Karpas-422 (cell line): ENCODE results near the gene PLCH2. TPM values are rescaled to one million over a fixed set of nuclear protein-coding genes. Genes with fewer than 3 reads are reported as not detected.
"Not testable (repeated sequence)": the region's sequence is repeated elsewhere in the genome, so short reads cannot be mapped to it uniquely, and the experiment has no call there.

Experiments used
- DNase-seq: peaks from one replicate; pipeline ENCODE4 v3.0.0-alpha.2; 2015
- H2AFZ ChIP-seq: fragments of 200-600 bp; sonication (generic); 2 replicates; pipeline ENCODE4 v1.6.1; 2014; ENCODE audit warnings: antibody characterized with exemption, low read length, mixed read lengths
- H3K27ac ChIP-seq: fragments of 200-600 bp; sonication (generic); 2 replicates; pipeline ENCODE4 v1.5.1; 2014; ENCODE audit warnings: mild to moderate bottlenecking, low read length, moderate library complexity
- H3K27me3 ChIP-seq: fragments of 200-600 bp; sonication (generic); 2 replicates; pipeline ENCODE4 v1.6.1; 2014; ENCODE audit warnings: low read length, mixed read lengths
- H3K36me3 ChIP-seq: fragments of 200-600 bp; sonication (generic); 2 replicates; pipeline ENCODE4 v1.6.1; 2014; ENCODE audit warnings: low read length, mixed read lengths; ENCODE audit not compliant: insufficient read depth
- H3K4me1 ChIP-seq: fragments of 200-600 bp; sonication (generic); 2 replicates; pipeline ENCODE4 v1.6.1; 2014; ENCODE audit warnings: mild to moderate bottlenecking, low read length, mixed read lengths
- H3K4me2 ChIP-seq: fragments of 200-600 bp; sonication (generic); 2 replicates; pipeline ENCODE4 v1.6.1; 2014; ENCODE audit warnings: low read length, low read depth, mild to moderate bottlenecking; ENCODE audit not compliant: poor library complexity, severe bottlenecking
- H3K4me3 ChIP-seq: fragments of 200-600 bp; sonication (generic); 2 replicates; pipeline ENCODE4 v1.5.1; 2014; ENCODE audit warnings: mild to moderate bottlenecking, antibody characterized with exemption, low read length, mixed read lengths
- H3K79me2 ChIP-seq: fragments of 200-600 bp; sonication (generic); 2 replicates; pipeline ENCODE4 v1.6.1; 2014; ENCODE audit warnings: mild to moderate bottlenecking, low read length, mixed read lengths
- H3K9ac ChIP-seq: fragments of 200-600 bp; sonication (generic); 2 replicates; pipeline ENCODE4 v1.6.0; 2014; ENCODE audit warnings: low read length
- H3K9me2 ChIP-seq: fragments of 200-600 bp; sonication (generic), shearing (Covaris generic); replicated peaks from 2 replicates; pipeline ENCODE4 v1.6.0; 2014; ENCODE audit warnings: mild to moderate bottlenecking, low read length, moderate library complexity; ENCODE audit not compliant: insufficient read depth
- H3K9me3 ChIP-seq: fragments of 300-700, 200-600 bp; sonication (generic); 2 replicates; pipeline ENCODE4 v1.6.1; 2014; ENCODE audit warnings: low read length, mixed read lengths
- H4K20me1 ChIP-seq: fragments of 200-600 bp; sonication (generic); 2 replicates; pipeline ENCODE4 v1.6.1; 2014; ENCODE audit warnings: mild to moderate bottlenecking, antibody characterized with exemption, low read length, low read depth; ENCODE audit not compliant: insufficient read depth
- total RNA-seq: library from RNA; depleted of rRNA; stranded (reverse); fragments of >200 nt; shearing (Covaris generic); gene quantifications from 2 replicates; pipeline ENCODE4 v1.2.3, GENCODE V29; 2014; ENCODE audit warnings: low replicate concordance

PLCH2 gene
- total RNA-seq, 1 experiment from 2014 or later: 0.19 TPM

DNA sequence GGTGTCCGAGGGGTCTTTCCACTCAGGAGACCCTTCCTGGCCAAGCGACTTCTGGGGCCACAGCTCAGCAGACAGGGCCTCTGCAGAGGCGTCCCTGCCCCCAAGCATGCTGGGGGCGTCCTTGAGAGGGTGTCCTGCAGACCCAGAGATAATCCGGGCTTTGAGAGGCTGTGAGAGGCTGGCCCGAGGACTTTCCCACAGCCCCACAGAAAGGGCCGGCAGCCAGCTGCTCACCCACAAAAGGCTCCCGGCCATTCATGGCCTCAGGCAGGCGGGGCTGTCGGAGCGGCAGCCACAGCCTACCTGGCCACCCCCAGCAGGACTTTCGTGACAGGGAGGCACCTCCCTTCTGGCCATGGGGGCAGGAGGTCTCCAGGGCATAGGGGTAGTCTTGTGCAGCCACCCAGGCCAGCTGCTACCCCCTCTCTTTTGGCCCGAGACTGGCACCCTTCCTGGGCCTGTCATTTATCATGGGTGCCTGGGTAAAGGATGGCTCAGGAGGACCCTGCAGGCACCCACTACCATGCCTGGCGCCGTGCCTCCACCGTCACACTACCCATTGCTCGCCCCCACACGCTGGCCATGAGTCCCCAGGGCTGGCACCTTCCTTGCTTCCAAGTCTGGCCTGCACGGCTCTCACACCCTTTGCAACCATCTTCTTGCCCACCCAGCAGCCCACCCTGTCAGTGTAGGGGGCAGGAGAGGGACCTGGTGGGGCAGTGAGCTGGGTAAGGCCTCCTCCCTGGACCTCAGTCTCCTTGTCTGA, 69.0 kb downstream of the PLCH2 start:
- Histone ChIP-seq H3K4me1 (peaks cover 38% of the 10 kb centered on the region), H4K20me1 (no peaks in the 10 kb centered on the region), H3K9me2 (no peaks in the 10 kb centered on the region), H3K36me3 (no peaks in the 10 kb centered on the region), H3K79me2 (no peaks in the 10 kb centered on the region), H3K4me2 (no peak overlapping the region), H3K4me3 (no peak overlapping the region), H2AFZ (no peak overlapping the region), H3K9ac (no peak overlapping the region), H3K27me3 (no peaks in the 10 kb centered on the region), H3K9me3 (no peaks in the 10 kb centered on the region), H3K27ac (no peak overlapping the region)
- no peak for DNase-seq

GRCh38 chr1:2545754-2546514, 69.8 kb downstream of the PLCH2 start:
- peak overlapping the region; percentile 71; the same call in 1 of the 2 replicates for H2AFZ ChIP-seq
- no peaks in the 10 kb centered on the region for H3K36me3 ChIP-seq
- no peaks in the 10 kb centered on the region for H3K27me3 ChIP-seq
- H3K4me2 ChIP-seq: peak overlapping the region; percentile 94
- H4K20me1 ChIP-seq: no peaks in the 10 kb centered on the region
- H3K9me3 ChIP-seq: no peaks in the 10 kb centered on the region
- peak; percentile 95 for DNase-seq
- H3K27ac ChIP-seq: peak overlapping the region; percentile 57
- no peaks in the 10 kb centered on the region for H3K79me2 ChIP-seq
- peak overlapping the region; percentile 79 for H3K9ac ChIP-seq
- H3K9me2 ChIP-seq: no peaks in the 10 kb centered on the region
- H3K4me1 ChIP-seq: peaks cover 38% of the 10 kb centered on the region
- peak overlapping the region; percentile 75 for H3K4me3 ChIP-seq

- peak overlapping the region; percentile 79 for H3K9ac ChIP-seq
- DNase-seq: peak; percentile 92
- peaks cover 38% of the 10 kb centered on the region for H3K4me1 ChIP-seq
- peak overlapping the region; percentile 94 for H3K4me2 ChIP-seq
- no peaks in the 10 kb centered on the region for H4K20me1 ChIP-seq
- no peaks in the 10 kb centered on the region for H3K36me3 ChIP-seq
- H3K27ac ChIP-seq: peak overlapping the region; percentile 87
- H3K9me2 ChIP-seq: no peaks in the 10 kb centered on the region
- H2AFZ ChIP-seq: peak overlapping the region; percentile 36; the same call in 1 of the 2 replicates
- H3K4me3 ChIP-seq: peak overlapping the region; percentile 75
- H3K9me3 ChIP-seq: no peaks in the 10 kb centered on the region
- H3K27me3 ChIP-seq: no peaks in the 10 kb centered on the region
- H3K79me2 ChIP-seq: no peaks in the 10 kb centered on the region
These were observed 70.6 kb downstream of the PLCH2 start for GRCh38 chr1:2546515-2547209.

- peaks cover 38% of the 10 kb centered on the region for H3K4me1 ChIP-seq
- H3K4me3 ChIP-seq: peak overlapping the region; percentile 75
- H3K9me3 ChIP-seq: no peaks in the 10 kb centered on the region
- peak overlapping the region; percentile 87 for H3K27ac ChIP-seq
- H3K4me2 ChIP-seq: peak overlapping the region; percentile 94
- no peaks in the 10 kb centered on the region for H3K36me3 ChIP-seq
- H2AFZ ChIP-seq: no peak overlapping the region
- no peaks in the 10 kb centered on the region for H3K27me3 ChIP-seq
- H3K9ac ChIP-seq: peak overlapping the region; percentile 79
- no peaks in the 10 kb centered on the region for H3K79me2 ChIP-seq
- DNase-seq: peak; percentile 74
- no peaks in the 10 kb centered on the region for H3K9me2 ChIP-seq
- H4K20me1 ChIP-seq: no peaks in the 10 kb centered on the region
These were observed 71.3 kb downstream of the PLCH2 start for GRCh38 chr1:2547210-2548067.

GRCh38 chr1:2548068-2548589, 72.0 kb downstream of the PLCH2 start:
- Histone ChIP-seq H3K9me3 (no peaks in the 10 kb centered on the region), H3K4me3 (peak overlapping the region; percentile 75), H3K9ac (peak overlapping the region; percentile 79), H3K79me2 (no peaks in the 10 kb centered on the region), H2AFZ (peak overlapping the region; percentile 95; the same call in 1 of the 2 replicates), H3K36me3 (no peaks in the 10 kb centered on the region), H3K9me2 (no peaks in the 10 kb centered on the region), H3K27me3 (no peaks in the 10 kb centered on the region), H3K27ac (peak overlapping the region; percentile 87), H3K4me1 (peaks cover 38% of the 10 kb centered on the region), H3K4me2 (peak overlapping the region; percentile 94), H4K20me1 (no peaks in the 10 kb centered on the region)
- DNase-seq: peak; percentile 94

- not testable (repeated sequence) for H4K20me1 ChIP-seq, H3K79me2 ChIP-seq, H2AFZ ChIP-seq, H3K27me3 ChIP-seq, H3K9me2 ChIP-seq, DNase-seq, H3K9me3 ChIP-seq, H3K36me3 ChIP-seq
- H3K4me1 ChIP-seq: peaks cover 38% of the 10 kb centered on the region
- peak overlapping the region; percentile 58; the same call in 1 of the 2 replicates for H3K4me3 ChIP-seq
- H3K4me2 ChIP-seq: peak overlapping the region; percentile 94
- H3K27ac ChIP-seq: peak overlapping the region; percentile 61; the same call in 1 of the 2 replicates
- H3K9ac ChIP-seq: peak overlapping the region; percentile 79
These were observed 73.4 kb downstream of the PLCH2 start for GRCh38 chr1:2549367-2550029.

DNA sequence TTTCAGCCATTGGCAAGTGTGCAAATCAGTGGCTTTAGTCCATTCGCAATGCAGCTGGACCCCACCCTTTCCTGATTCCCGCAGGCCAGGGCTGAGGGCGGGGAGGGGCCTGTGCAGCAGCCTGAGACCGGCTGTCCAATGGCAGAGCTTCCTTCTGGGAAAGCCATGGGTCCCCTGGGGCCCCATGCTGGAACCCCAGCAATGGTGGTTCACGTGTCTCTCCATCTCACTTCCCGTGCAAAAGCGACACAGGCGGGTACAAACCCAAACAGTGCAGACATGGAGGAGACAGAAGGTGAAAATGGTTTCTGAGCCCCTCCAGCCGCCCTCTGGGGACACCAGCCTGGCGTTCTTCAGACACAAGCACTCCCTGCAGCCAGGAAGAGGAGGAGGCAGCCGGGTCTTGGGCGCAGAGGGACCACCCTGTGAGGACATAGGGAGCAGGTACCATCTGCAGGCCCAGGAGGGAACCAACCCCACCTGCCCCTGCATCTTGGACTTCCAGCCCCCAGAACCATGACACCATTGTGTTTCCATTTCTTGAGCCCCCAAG, 74.3 kb downstream of the PLCH2 start:
- H3K27me3 ChIP-seq, H3K9me2 ChIP-seq, H2AFZ ChIP-seq, H3K79me2 ChIP-seq, H4K20me1 ChIP-seq, H3K9ac ChIP-seq, H3K27ac ChIP-seq, H3K36me3 ChIP-seq, DNase-seq, H3K4me3 ChIP-seq, H3K9me3 ChIP-seq, H3K4me2 ChIP-seq: not testable (repeated sequence)
- H3K4me1 ChIP-seq: peaks cover 38% of the 10 kb centered on the region
